ELR (cell line): ENCODE results near the gene CTRB2.
"Not testable (repeated sequence)": the region's sequence is repeated elsewhere in the genome, so short reads cannot be mapped to it uniquely, and the experiment has no call there.

Source experiments
- DNase-seq: peaks from one replicate; pipeline ENCODE4 v3.0.0-alpha.2; 2015; ENCODE audit warnings: low read depth

Gene CTRB2

DNA sequence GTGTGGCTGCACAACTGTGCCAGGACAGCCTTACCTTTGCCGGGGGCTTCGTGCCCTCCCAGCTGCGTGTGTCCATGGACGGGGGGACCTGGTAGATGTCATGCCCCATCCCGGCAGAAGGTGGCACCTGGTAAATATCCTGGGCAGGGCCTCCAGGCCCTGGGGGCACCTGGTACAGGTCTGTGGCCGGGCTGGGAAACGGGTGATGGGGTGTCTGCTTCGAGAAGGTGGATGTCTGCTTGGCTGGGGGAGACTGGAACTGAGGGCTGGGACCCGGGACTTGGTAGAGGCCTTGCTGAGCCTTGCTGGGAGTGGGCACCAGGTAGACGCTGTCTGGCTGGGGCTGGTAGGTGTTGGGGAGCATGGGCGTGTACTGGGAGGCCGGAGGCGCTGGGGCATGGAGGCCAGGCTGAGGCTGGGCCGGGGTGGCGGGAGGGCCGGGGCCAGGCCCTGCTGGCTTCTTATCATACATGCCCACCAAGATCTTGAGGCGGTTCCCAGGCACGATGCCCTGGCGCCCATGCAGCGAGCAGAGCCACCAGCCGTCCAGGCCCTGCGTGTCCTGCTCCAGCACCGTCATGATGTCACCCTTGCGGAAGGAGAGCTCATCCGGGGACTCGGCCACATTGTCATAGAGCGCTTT, 35.6 kb upstream of the CTRB2 start:
- not testable (repeated sequence) for DNase-seq

- no peak for DNase-seq
Observed at GRCh38 chr16:75241955-75242354, 35.0 kb upstream of the CTRB2 start.

- DNase-seq = no peak
Observed at GRCh38 chr16:75241412-75241811, 34.5 kb upstream of the CTRB2 start.

DNA sequence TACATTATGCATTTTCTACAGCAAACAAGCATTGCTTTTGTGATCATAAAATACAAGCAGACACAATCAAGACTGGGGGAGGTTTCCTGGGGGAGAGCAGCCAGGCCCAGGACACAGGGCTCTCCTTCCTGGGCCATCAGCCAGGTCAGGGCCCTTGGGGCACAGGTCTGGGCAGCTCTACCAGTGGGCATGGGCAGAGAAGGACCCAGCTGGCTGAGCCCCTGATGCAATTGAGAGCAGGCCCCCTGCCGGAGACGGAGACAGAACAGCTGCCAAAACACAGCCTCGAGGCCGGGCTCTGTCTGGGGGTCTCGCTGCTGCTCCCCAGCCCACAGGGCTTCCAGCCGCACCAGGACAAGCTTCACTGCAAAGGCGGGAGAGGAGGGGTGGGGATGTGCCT, 33.7 kb upstream of the CTRB2 start:
- DNase-seq = not testable (repeated sequence)

- no peak for DNase-seq
Observed at GRCh38 chr16:75239542-75240122, 32.7 kb upstream of the CTRB2 start.

DNA sequence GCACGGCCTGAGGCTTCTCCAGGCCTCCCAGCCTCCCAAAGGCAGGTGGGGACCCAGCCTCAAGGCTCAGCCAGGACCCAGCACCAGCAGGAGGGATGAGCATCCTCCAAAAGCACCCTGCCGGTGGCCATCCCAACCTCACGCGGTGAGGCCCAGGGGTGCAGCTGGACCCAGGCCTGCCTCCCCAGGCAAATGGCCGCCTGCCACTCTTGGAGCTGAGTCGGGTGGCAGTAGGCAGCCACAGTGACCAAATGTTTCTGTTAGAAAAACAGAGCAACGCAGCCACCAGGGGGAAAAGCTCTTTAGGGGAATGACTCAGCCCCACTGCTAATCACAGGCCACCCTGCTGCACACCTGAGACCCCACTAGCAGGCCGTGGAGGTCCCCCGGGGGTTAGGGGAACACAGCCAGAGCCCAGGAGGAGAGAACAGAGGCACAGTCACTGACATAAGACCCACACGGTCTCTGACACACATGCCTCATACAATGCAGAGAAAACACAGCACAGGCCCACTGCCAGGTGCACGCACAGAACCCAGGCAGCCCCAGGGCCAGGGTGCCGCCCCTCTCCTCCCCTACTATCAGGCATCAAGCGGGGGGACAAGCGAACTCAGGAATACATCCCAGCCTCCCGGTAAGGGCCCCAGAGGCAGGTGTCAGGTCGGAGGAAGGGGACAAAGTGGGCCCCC, 32.0 kb upstream of the CTRB2 start:
- DNase-seq = peak; percentile 61

GRCh38 chr16:75238132-75238852, 31.3 kb upstream of the CTRB2 start:
- no peak for DNase-seq

GRCh38 chr16:75237398-75238131, 30.6 kb upstream of the CTRB2 start:
- DNase-seq = no peak

- DNase-seq = no peak
Observed at GRCh38 chr16:75236736-75237397, 29.9 kb upstream of the CTRB2 start.

DNA sequence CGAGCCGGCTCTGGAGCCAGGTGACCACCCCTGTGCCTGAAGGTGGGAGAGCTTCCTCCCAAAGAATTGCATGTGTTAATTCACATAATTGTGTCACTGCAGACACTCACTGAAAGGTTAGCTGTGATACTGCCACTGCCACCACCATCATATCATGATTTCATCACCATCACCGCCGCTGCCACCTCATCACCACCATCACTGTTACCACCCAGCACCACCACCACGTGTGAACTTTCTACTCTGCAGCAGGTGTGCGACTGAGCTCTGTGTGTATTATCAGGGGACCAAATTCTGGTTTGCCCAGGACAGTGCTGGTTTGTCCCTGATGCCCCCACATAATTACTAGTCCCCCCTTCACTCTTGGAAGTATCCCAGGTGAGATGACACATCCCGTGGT, 29.3 kb upstream of the CTRB2 start:
- no peak for DNase-seq

GRCh38 chr16:75235721-75236193, 28.8 kb upstream of the CTRB2 start:
- no peak for DNase-seq

DNA sequence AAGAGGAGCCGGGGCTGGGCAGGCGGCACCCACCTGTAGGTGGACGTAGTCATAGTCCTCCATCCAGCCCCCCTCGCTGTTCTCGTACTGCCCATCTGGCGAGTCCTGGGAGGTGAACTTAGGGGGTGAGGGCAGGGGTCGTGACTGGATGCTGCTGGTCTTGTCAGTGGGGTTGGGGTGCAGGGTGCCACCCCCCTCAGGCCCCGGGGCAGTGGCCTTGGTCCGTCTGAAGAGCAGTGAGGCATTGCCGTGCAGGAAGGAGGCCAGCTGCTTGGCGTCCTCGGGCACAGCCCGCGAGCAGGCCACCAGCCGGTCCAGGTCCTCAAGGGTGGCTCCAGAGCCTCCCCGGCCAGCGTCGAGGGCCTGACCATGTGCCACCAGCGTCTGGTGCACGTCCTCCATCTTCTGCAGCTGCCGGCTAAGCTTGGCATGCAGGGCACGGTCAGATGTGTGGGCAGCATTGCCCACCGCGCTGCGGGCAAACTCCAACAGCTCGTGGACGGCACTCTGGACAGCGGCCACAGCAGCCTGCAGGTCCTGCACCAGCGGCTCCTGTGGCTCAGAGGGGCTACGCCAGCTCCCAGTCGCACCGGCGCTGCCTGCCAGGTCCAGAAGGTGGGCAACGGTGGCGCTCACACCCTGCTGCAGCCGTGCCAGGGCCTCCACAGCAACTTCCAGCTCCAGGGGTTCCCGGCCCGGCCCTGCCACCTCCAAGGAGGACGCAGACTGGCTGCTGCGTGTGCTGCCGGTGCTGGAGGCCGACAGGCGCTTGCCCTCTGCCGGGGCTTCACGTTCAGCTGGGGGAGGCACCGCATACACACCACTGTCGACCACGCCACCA, 28.1 kb upstream of the CTRB2 start:
- no peak for DNase-seq

- no peak for DNase-seq
Observed at GRCh38 chr16:75233611-75233938, 26.6 kb upstream of the CTRB2 start.

GRCh38 chr16:75231570-75231969, 24.6 kb upstream of the CTRB2 start:
- no peak for DNase-seq

DNA sequence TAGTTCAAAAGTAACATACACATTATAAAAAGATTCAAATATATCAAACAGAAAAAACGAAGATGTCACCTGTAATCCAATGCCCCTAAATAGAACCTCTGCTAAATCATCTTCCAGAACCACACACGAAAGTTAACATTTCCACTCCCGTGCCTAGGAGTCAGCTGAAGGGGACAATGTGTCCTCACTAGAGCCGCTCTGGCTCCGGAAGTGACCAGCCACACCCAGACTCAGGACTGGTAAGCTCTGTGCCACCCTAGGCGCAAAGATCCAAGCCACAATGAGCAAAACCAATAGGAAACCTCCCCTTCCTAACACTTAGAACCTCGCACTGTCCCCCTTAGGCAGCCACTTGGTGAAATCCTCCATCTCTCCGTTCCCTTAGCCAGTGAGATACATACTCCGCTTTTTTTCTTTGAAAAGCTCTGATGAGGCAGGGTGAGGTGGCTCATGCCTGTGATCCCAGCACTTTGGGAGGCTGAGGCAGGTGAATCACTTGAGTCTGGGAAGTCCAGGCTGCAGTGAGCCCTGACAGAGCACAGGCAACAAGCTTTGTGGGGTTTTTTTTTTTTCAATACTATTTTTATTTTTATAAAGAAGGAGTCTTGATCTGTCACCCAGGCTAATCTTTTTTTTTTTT, 23.6 kb upstream of the CTRB2 start:
- peak; percentile 66 for DNase-seq

GRCh38 chr16:75229172-75230031, 22.4 kb upstream of the CTRB2 start:
- DNase-seq = no peak

DNA sequence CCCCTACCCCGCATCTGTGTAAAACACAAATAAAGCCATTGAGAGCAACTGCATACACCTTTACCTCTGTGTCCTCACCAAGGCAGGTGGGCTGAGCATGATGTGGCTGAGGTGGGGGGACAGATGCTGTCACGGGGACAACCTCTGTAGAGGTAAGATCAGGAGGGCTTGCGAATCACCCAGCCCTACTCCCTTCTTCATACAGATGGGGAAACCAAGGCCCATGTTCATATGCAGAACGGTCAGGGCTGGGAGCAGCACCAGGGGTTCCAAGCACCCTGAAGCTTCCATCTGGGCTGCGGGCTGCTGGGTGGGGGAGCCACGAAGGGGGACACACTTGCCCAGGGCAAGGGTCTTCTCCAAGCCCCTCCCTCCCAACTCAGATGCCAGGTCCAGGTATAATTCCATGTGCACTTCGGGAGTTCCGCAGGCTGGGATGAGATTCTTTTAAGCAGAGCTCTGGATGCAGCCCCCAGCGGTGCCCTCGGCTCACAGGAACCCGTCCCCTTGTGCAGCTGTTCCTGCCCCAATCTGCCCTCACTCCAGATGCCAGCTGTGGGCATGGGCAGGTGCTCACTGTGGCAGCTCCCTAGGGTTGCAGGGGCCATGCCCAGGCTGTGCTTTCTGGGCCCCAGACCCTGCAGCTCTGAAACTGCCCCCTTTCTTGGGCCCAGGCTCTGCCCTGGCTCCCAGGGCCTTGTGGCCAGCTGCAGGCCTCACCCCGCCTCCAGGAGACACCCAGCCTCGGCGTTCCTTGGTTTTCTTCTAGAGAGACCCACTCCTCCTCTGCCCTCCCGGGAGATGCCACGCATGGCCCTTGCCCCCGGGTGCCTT, 21.4 kb upstream of the CTRB2 start:
- no peak for DNase-seq
